Breast epithelium (tissue), 4 donors: ENCODE results near the gene KIDINS220. TPM values are rescaled to one million over a fixed set of nuclear protein-coding genes. Genes with fewer than 3 reads are reported as not detected.

Experiments used
- DNase-seq, 2 donors: peaks; one replicate each; pipeline ENCODE4 v3.0.0-alpha.2; 2019; ENCODE audit warnings: low spot score in 2 of 2
- H3K27ac ChIP-seq, 2 donors: fragments of 200-600 bp; sonication (generic) in 1 of 2; one replicate each; pipeline ENCODE4 v1.5.1; 2016 to 2019; ENCODE audit warnings: mild to moderate bottlenecking in 1 of 2
- H3K27me3 ChIP-seq, 2 donors: fragments of 200-600 bp; sonication (generic) in 1 of 2; one replicate each; pipeline versions ENCODE4 v1.5.1 to v1.6.0; 2017 to 2019; ENCODE audit warnings: control low read depth in 1 of 2, mild to moderate bottlenecking in 1 of 2
- H3K36me3 ChIP-seq: fragments of 200-600 bp; one replicate; pipeline ENCODE4 v1.5.1; 2019
- H3K4me1 ChIP-seq, 2 donors: fragments of 200-600 bp; sonication (generic); one replicate each; pipeline ENCODE4 v1.5.1; 2016 to 2019; ENCODE audit warnings: control low read depth in 1 of 2
- H3K4me3 ChIP-seq, 3 donors: fragments of 200-600 bp; sonication (generic); 1 replicate in 2 of 3; 2 replicates in 1 of 3; pipeline ENCODE4 v1.5.1; 2016 to 2019; ENCODE audit warnings: mild to moderate bottlenecking in 3 of 3, moderate library complexity in 2 of 3
- H3K9me3 ChIP-seq, 2 donors: fragments of 200-600 bp; sonication (generic) in 1 of 2; one replicate each; pipeline ENCODE4 v1.5.1; 2016 to 2019; ENCODE audit warnings: control low read depth in 1 of 2
- POLR2A ChIP-seq: fragments of 450-650 bp; IDR thresholded peaks from one replicate; pipeline ENCODE4 v1.6.1; 2016; ENCODE audit warnings: antibody characterized with exemption, mild to moderate bottlenecking, moderate library complexity
- POLR2AphosphoS5 ChIP-seq, 3 donors: sonication (generic); formaldehyde crosslinking; IDR thresholded peaks; one replicate each; pipeline ENCODE4 v1.6.1; 2017; ENCODE audit warnings: antibody characterized with exemption in 3 of 3
- intact Hi-C: fragments of 100-400 bp; cut with DNase I; formaldehyde crosslinking; loops from one replicate; pipeline ENCODE4 v1.15.1; 2023; ENCODE audit warnings: low total_unique reads
- total RNA-seq, 3 donors: library from RNA; depleted of rRNA; stranded (reverse); fragments of >200 nt; gene quantifications; one replicate each; pipeline ENCODE4 v1.1.0, GENCODE V29; 2016
- TF ChIP-seq, protein P1 (sequence below), 3 donors: fragments of 450-650 bp; IDR thresholded peaks; one replicate each; pipeline ENCODE4 v1.5.1; 2016 to 2017; ENCODE audit warnings: antibody characterized with exemption in 3 of 3, mild to moderate bottlenecking in 3 of 3, moderate library complexity in 3 of 3

Gene KIDINS220
- total RNA-seq, 3 donors from 2014 or later, result 73.1 to 120 (median 87.2) TPM

DNA sequence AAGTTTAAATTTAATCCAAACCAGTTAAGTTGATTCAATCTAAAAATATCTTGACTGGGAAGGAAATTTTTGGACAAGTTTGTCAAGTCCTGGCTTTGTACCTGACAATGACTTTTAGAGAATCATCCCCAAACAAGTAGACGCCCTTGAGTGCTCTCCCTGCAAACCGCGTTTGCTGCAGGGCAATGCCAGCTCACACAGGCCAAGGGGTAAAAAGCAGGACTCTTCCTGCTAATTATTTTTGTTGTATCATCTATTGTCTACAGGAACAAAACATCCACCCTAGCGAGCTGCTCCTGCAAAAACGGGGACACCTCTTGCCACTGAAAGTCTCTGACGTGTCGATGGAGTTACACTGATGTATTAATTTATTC, 144.6 kb downstream of the KIDINS220 start:
- no peaks in the 10 kb centered on the region for H3K36me3 ChIP-seq
- no peak for TF ChIP-seq POLR2AphosphoS5 (IDR thresholded peaks at IDR 0.05)
- TF ChIP-seq, protein P1, sequence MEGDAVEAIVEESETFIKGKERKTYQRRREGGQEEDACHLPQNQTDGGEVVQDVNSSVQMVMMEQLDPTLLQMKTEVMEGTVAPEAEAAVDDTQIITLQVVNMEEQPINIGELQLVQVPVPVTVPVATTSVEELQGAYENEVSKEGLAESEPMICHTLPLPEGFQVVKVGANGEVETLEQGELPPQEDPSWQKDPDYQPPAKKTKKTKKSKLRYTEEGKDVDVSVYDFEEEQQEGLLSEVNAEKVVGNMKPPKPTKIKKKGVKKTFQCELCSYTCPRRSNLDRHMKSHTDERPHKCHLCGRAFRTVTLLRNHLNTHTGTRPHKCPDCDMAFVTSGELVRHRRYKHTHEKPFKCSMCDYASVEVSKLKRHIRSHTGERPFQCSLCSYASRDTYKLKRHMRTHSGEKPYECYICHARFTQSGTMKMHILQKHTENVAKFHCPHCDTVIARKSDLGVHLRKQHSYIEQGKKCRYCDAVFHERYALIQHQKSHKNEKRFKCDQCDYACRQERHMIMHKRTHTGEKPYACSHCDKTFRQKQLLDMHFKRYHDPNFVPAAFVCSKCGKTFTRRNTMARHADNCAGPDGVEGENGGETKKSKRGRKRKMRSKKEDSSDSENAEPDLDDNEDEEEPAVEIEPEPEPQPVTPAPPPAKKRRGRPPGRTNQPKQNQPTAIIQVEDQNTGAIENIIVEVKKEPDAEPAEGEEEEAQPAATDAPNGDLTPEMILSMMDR (IDR thresholded peaks at IDR 0.05), result no peak
- no peak for TF ChIP-seq POLR2A
- no peaks in the 10 kb centered on the region for H3K9me3 ChIP-seq
- peak overlapping the region in 1 of 3 donors; percentile 56 for H3K4me3 ChIP-seq
- H3K27me3 ChIP-seq, result no peaks in the 10 kb centered on the region
- no peak overlapping the region for H3K27ac ChIP-seq
- intact Hi-C loops, result no loop called here
- H3K4me1 ChIP-seq, result no peaks in the 10 kb centered on the region
- no peak for DNase-seq

- TF ChIP-seq POLR2AphosphoS5 (IDR thresholded peaks at IDR 0.05) (no peak), POLR2A (no peak)
- TF ChIP-seq, protein P1 (IDR thresholded peaks at IDR 0.05), result no peak
- Histone ChIP-seq H3K27ac (no peak overlapping the region), H3K9me3 (no peaks in the 10 kb centered on the region), H3K4me1 (no peaks in the 10 kb centered on the region), H3K27me3 (no peaks in the 10 kb centered on the region), H3K4me3 (no peak overlapping the region), H3K36me3 (no peaks in the 10 kb centered on the region)
- intact Hi-C loops, result no loop called here
- DNase-seq, result no peak
These were observed 145.5 kb downstream of the KIDINS220 start for GRCh38 chr2:8691859-8692437.

- H3K27me3 ChIP-seq, result no peaks in the 10 kb centered on the region
- DNase-seq, result peak; percentile 40 to 74
- TF ChIP-seq, protein P1 (IDR thresholded peaks at IDR 0.05), result peak; percentile 58 to 97 (median 59)
- TF ChIP-seq POLR2AphosphoS5 (IDR thresholded peaks at IDR 0.05) (peak in 1 of 3 donors; percentile 8), POLR2A (no peak)
- peak overlapping the region; percentile 85 to 87 (median 85) for H3K4me3 ChIP-seq
- H3K27ac ChIP-seq, result peak overlapping the region; percentile 89 to 90
- peaks cover 0 to under 1% of the 10 kb centered on the region in 2 donors for H3K4me1 ChIP-seq
- intact Hi-C loops, result loop anchor here (5.0 kb wide), 1 partner anchor 1259 kb away; no protein-coding TSS in a partner anchor
- H3K9me3 ChIP-seq, result no peaks in the 10 kb centered on the region
- H3K36me3 ChIP-seq, result no peaks in the 10 kb centered on the region
These were observed 151.6 kb downstream of the KIDINS220 start for GRCh38 chr2:8685697-8686358.

GRCh38 chr2:8684878-8685696, 152.3 kb downstream of the KIDINS220 start:
- peak; percentile 49 to 72 for DNase-seq
- H3K4me1 ChIP-seq, result peaks cover 0 to 7% of the 10 kb centered on the region in 2 donors
- peak overlapping the region; percentile 85 to 87 (median 85) for H3K4me3 ChIP-seq
- TF ChIP-seq POLR2AphosphoS5 (IDR thresholded peaks at IDR 0.05), result peak in 1 of 3 donors; percentile 23
- TF ChIP-seq, protein P1 (IDR thresholded peaks at IDR 0.05), result no peak
- H3K9me3 ChIP-seq, result no peaks in the 10 kb centered on the region
- peak overlapping the region; percentile 89 to 90 for H3K27ac ChIP-seq
- intact Hi-C loops, result loop anchor here (5.0 kb wide), 1 partner anchor 1258 kb away; no protein-coding TSS in a partner anchor
- H3K36me3 ChIP-seq, result no peaks in the 10 kb centered on the region
- no peaks in the 10 kb centered on the region for H3K27me3 ChIP-seq
